Measurements from ENCODE around the gene CFAP97D1.

GRCh38 chr17:43805117-43805516 is 24.9 kb downstream of the CFAP97D1 start:
- TF ChIP-seq POLR2A (IDR thresholded peaks at IDR 0.05), result no peak
- TF ChIP-seq CTCF (IDR thresholded peaks at IDR 0.05), result no peak
